Body of pancreas (tissue), 4 donors: ENCODE data around the gene UGP2.

ENCODE experiments used
- CTCF ChIP-seq, 7 experiments: fragments of 450-650 bp in 4 of 7; fragments of 200-600 bp in 3 of 7; sonication (generic) in 3 of 7; IDR thresholded peaks; one replicate each; pipeline ENCODE4 v1.5.1; 2016 to 2019; ENCODE audit warnings: antibody characterized with exemption in 7 of 7
- POLR2A ChIP-seq, 3 donors: fragments of 450-650 bp; IDR thresholded peaks; one replicate each; pipeline ENCODE4 v1.6.1; 2016; ENCODE audit warnings: antibody characterized with exemption in 3 of 3, mild to moderate bottlenecking in 2 of 3

DNA sequence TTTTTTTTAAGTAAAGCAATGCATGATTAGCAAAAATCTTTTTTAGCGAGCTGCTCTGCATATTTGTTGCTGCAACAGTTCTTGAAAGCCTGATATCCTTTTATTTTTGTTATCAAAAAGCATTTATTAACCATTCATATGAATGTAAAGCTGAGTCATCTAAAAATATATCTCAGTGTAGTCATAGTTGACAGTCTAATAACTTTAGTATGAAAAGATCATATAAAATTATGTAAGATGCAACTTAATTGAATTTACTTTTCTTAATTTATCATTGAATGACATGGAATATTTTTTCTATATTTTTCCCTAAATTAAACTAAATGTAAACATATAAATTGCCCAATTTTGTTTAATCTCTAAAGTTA lies 8.5 kb downstream of the UGP2 start:
- TF ChIP-seq POLR2A (IDR thresholded peaks at IDR 0.05), result no peak
- TF ChIP-seq CTCF (IDR thresholded peaks at IDR 0.05), result no peak
